ENCODE measurements around the gene DNAJC5G. TPM values are rescaled to one million over a fixed set of nuclear protein-coding genes. Genes with fewer than 3 reads are reported as not detected.

The DNAJC5G gene
- total RNA-seq, 1 experiment from 2014 or later, result not detected

DNA sequence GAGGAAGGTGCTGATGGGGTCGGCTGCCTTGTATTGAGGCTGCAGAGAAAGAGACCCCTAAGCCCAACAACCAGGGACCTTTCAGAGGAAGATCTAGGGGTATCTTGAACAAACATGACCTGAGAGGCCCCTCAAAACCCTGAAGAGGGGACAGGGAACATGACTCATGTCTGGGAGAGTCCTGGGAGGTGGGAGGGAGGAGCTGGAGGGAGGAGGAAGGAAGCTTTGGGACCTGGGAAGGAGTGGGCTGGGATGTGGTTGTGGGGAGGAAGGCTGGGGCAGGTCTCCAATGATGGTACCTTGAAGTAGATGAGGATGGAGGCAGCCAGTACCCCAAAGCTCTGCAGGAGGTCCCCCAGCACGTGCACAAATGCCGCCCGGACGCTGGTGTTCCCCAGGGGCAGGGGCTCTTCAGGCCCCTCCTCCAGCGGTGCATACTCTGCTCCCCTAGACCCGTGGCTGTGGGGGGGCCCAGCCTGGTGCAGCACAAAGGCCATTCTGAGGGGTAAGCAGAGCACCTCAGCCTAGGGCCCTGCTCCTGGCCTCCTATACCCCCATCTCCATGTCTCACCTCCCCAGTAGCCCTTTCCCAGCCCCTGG lies 18.3 kb upstream of the DNAJC5G start:
- CTCF ChIA-PET, result no interaction called here
- no peaks in the 10 kb centered on the region for H3K9me3 ChIP-seq (ENCODE audit: low read length)

DNA sequence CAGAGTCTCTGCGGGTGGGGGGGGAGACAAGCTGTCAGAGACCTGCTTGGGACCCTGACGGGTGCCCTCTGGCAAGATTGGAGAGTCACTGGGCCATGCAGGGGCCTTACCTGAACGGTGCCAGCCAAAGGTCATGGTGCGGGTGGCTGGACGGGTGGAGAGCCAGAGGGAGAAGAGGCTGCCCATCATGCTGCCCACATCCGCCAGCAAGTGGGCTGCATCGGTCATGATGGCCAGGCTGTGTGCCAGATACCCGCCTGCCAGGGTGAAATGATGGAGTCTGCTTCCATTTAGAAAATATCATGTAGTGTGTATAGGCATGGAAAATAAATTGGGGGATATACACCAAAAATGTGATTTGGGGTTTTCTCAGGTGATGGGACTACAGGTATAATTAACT lies 17.2 kb upstream of the DNAJC5G start:
- Histone ChIP-seq H3K27ac (ENCODE audit: low read length) (no peak overlapping the region), H3K4me2 (ENCODE audit: low read length) (no peak overlapping the region), H4K20me1 (ENCODE audit: low read length) (peaks cover 4% of the 10 kb centered on the region; the same call in 1 of the 2 replicates), H3K27me3 (ENCODE audit: low read length) (peaks cover 27% of the 10 kb centered on the region), H2AFZ (ENCODE audit: low read length) (no peak overlapping the region), H3K9ac (ENCODE audit: low read length) (no peak overlapping the region), H3K36me3 (ENCODE audit: low read depth, low read length) (no peaks in the 10 kb centered on the region), H3K9me3 (ENCODE audit: low read length) (no peaks in the 10 kb centered on the region), H3K79me2 (ENCODE audit: low read length) (no peaks in the 10 kb centered on the region), H3K4me1 (ENCODE audit: insufficient read depth, low read length) (peaks cover 26% of the 10 kb centered on the region), H3F3A (ENCODE audit: low read length, unreplicated experiment) (peaks cover 4% of the 10 kb centered on the region), H3K9me2 (replicated peaks; ENCODE audit: low read length) (no peaks in the 10 kb centered on the region), H3K4me3 (ENCODE audit: low read length) (no peak overlapping the region)
- DNase-seq, result no peak
- BruUV-seq (replicated peaks), result no TSS peak
- ATAC-seq, result no peak
- CTCF ChIA-PET, result no interaction called here
- TF ChIP-seq EZH2phosphoT487 (IDR thresholded peaks at IDR 0.05; ENCODE audit: borderline replicate concordance, low read length), result no peak
- TF ChIP-seq EZH2 (IDR thresholded peaks at IDR 0.05; ENCODE audit: low read length, unreplicated experiment), result no peak
- TF ChIP-seq, protein P1, sequence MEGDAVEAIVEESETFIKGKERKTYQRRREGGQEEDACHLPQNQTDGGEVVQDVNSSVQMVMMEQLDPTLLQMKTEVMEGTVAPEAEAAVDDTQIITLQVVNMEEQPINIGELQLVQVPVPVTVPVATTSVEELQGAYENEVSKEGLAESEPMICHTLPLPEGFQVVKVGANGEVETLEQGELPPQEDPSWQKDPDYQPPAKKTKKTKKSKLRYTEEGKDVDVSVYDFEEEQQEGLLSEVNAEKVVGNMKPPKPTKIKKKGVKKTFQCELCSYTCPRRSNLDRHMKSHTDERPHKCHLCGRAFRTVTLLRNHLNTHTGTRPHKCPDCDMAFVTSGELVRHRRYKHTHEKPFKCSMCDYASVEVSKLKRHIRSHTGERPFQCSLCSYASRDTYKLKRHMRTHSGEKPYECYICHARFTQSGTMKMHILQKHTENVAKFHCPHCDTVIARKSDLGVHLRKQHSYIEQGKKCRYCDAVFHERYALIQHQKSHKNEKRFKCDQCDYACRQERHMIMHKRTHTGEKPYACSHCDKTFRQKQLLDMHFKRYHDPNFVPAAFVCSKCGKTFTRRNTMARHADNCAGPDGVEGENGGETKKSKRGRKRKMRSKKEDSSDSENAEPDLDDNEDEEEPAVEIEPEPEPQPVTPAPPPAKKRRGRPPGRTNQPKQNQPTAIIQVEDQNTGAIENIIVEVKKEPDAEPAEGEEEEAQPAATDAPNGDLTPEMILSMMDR (conservative IDR thresholded peaks at IDR 0.05; ENCODE audit: low read depth, low read length), result no peak
- intact Hi-C loops (cut with micrococcal nuclease), result no loop called here
- POLR2A ChIA-PET (ENCODE audit: unreplicated experiment), result no interaction called here

More for the DNA sequence above, 18.3 kb upstream of the DNAJC5G start:
- POLR2A ChIA-PET (ENCODE audit: unreplicated experiment), result no interaction called here
- H3K4me2 ChIP-seq (ENCODE audit: low read length), result no peak overlapping the region
- H3K4me3 ChIP-seq (ENCODE audit: low read length), result no peak overlapping the region
- no TSS peak for BruUV-seq (replicated peaks)
- TF ChIP-seq EZH2 (IDR thresholded peaks at IDR 0.05; ENCODE audit: low read length, unreplicated experiment), result no peak
- TF ChIP-seq EZH2phosphoT487 (IDR thresholded peaks at IDR 0.05; ENCODE audit: borderline replicate concordance, low read length), result no peak
- TF ChIP-seq, protein P1 (conservative IDR thresholded peaks at IDR 0.05; ENCODE audit: low read depth, low read length), result no peak
- peaks cover 21% of the 10 kb centered on the region for H3K4me1 ChIP-seq (ENCODE audit: insufficient read depth, low read length)
- no peaks in the 10 kb centered on the region for H3K36me3 ChIP-seq (ENCODE audit: low read depth, low read length)
- intact Hi-C loops (cut with micrococcal nuclease), result no loop called here
- peaks cover 4% of the 10 kb centered on the region; the same call in 1 of the 2 replicates for H4K20me1 ChIP-seq (ENCODE audit: low read length)
- H3K9ac ChIP-seq (ENCODE audit: low read length), result no peak overlapping the region
- H3K79me2 ChIP-seq (ENCODE audit: low read length), result no peaks in the 10 kb centered on the region
- peaks cover 4% of the 10 kb centered on the region for H3F3A ChIP-seq (ENCODE audit: low read length, unreplicated experiment)
- DNase-seq, result no peak
- no peak overlapping the region for H2AFZ ChIP-seq (ENCODE audit: low read length)
- H3K9me2 ChIP-seq (replicated peaks; ENCODE audit: low read length), result no peaks in the 10 kb centered on the region
- H3K27me3 ChIP-seq (ENCODE audit: low read length), result peaks cover 18% of the 10 kb centered on the region
- no peak for ATAC-seq
- H3K27ac ChIP-seq (ENCODE audit: low read length), result no peak overlapping the region

DNA sequence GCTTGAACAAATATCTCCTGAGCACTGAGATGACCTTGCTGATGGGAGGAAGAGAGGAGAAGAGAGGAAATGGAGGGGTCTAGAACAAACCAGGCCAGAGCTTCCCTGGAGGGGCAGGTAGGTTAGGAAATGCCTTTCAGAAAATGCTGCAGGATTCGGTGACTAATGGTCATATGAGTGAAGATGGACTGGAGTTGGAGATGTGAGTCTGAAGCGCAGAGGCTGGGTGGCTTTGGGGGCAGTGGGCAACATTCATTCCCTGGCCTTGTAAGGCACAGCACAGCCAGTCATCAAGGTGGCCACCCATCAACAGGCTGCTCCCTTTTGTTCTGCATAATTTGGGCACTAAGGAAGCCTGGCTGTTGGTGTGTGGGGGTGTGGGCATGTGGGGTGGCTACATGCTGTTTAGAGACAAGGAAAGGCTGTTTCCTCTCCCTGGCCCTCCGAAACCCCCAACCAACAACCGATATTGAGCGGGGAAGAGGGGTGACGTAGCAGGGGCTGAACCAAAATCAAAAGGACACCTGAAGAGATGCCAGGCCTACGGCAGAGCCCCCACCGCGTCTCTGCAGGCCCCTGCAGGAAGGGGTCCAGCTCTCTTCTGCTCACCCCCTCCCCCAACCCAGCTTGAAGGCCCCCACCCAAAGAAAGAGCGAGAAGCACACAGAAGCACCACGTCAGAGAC lies 13.8 kb upstream of the DNAJC5G start:
- no TSS peak for BruUV-seq (replicated peaks)
- H3F3A ChIP-seq (ENCODE audit: low read length, unreplicated experiment), result no peaks in the 10 kb centered on the region
- no peaks in the 10 kb centered on the region for H3K9me2 ChIP-seq (replicated peaks; ENCODE audit: low read length)
- H3K9ac ChIP-seq (ENCODE audit: low read length), result no peak overlapping the region
- ATAC-seq, result no peak
- intact Hi-C loops (cut with micrococcal nuclease), result no loop called here
- no peak overlapping the region for H3K4me3 ChIP-seq (ENCODE audit: low read length)
- peaks cover 22% of the 10 kb centered on the region for H3K4me1 ChIP-seq (ENCODE audit: insufficient read depth, low read length)
- H2AFZ ChIP-seq (ENCODE audit: low read length), result no peak overlapping the region
- POLR2A ChIA-PET (ENCODE audit: unreplicated experiment), result no interaction called here
- no peaks in the 10 kb centered on the region for H4K20me1 ChIP-seq (ENCODE audit: low read length)
- TF ChIP-seq EZH2 (IDR thresholded peaks at IDR 0.05; ENCODE audit: low read length, unreplicated experiment) (no peak), EZH2phosphoT487 (IDR thresholded peaks at IDR 0.05; ENCODE audit: borderline replicate concordance, low read length) (no peak)
- TF ChIP-seq, protein P1 (conservative IDR thresholded peaks at IDR 0.05; ENCODE audit: low read depth, low read length), result no peak
- no peak overlapping the region for H3K27ac ChIP-seq (ENCODE audit: low read length)
- H3K79me2 ChIP-seq (ENCODE audit: low read length), result no peaks in the 10 kb centered on the region
- H3K9me3 ChIP-seq (ENCODE audit: low read length), result no peaks in the 10 kb centered on the region
- CTCF ChIA-PET, result no interaction called here
- H3K4me2 ChIP-seq (ENCODE audit: low read length), result no peak overlapping the region
- H3K27me3 ChIP-seq (ENCODE audit: low read length), result peaks cover 54% of the 10 kb centered on the region
- H3K36me3 ChIP-seq (ENCODE audit: low read depth, low read length), result no peaks in the 10 kb centered on the region
- DNase-seq, result no peak

All from PC-3 (cell line).